GM21825 (cell line): ENCODE measurements around the gene WDR74.
"Not testable (repeated sequence)": the region's sequence is repeated elsewhere in the genome, so short reads cannot be mapped to it uniquely, and the experiment has no call there.

Experiments
- ATAC-seq: cut with Tn5 transposase; IDR thresholded peaks from one replicate; pipeline ENCODE4 v1.9.1; 2021; ENCODE audit warnings: mild to moderate bottlenecking, moderate library complexity; ENCODE audit not compliant: unreplicated experiment

WDR74 gene

DNA sequence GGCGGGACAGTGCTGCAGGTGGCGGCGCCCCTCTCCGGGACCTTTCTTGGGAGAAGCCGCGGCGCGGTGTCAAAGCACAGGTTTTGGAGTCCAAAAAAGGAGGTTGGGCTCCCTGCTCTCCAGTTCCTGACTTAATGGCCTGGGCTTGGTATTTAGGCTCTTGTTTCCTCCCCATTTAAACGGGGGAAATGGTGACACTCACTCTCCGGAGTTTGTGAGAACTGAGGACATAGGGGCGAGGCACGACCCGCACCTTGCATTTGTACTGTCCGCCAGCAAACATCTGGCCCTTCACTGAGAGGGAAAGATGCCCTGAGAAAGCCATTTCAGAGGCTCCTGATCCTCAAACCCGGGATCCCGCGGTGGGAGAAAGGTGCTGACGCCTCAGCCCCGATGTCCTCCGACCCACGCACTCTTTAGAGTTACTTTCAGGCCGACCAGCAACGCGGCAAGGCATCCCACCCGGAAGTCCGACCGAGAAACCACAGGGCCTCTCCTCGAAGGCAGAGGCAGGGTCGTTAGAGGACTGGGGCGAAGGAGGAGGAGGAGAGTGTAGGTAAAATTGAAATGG lies 2.9 kb upstream of the WDR74 start:
- no peak for ATAC-seq

DNA sequence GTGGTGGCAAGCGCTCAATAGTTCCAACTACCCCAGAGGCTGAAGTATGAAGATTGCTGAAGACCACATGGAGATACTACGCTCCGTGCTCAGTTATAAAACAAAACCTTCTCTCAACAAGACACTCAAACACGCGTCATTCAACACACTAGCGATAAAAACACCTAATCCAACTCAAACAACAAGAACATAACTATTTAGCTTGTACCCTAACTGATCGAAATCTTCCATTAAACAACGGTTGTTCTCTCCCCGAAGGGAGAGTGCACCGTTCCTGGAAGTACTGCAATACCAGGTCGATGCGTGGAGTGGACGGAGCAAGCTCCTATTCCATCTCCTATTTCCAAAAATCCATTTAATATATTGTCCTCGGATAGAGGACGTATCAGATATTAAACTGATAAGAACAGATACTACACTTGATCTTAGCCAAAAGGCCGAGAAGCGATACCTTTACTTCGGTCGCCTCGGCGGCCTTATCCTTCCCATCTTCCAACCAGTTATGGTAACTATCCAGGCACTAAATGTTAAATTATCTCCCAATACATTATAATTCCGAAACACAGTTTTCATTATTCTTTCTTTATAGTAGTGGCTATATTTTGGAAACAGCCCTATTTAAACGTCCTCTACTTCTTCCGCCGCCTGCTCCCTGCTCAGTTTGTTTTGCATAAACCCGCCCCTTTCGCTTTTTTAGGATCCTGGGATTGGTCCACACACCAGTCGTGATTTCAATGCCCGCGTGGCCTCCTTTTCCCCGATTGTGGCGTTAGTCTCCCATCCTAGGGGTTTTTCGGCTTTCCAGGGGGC lies 2.2 kb upstream of the WDR74 start:
- ATAC-seq, result peak; percentile 40

DNA sequence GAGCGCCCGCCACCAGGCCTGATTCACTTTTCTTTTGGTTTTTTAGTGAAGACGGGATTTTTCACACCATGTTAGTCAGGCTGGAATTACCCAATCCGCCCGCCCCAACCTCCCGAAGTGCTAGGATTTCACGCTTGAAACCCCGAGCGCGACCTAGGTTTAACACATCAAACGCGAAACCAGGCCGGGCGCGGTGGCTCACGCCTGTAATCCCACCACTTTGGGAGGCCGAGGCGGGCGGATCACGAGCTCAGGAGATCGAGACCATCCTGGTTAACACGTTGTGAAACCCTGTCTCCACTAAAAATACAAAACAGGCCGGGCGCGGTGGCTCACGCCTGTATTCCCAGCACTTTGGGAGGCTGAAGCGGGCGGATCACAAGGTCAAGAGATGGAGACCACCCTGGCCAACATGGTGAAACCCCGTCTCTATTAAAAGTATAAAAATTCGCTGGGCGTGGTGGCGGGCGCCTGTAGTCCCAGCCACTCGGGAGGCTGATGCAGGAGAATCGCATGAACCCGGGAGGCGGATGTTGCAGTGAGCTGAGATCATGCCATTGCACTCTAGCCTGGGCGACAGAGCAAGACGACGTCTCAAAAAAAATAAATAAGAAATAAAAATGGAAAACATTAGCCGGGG lies 1.5 kb upstream of the WDR74 start:
- ATAC-seq, result not testable (repeated sequence)

DNA sequence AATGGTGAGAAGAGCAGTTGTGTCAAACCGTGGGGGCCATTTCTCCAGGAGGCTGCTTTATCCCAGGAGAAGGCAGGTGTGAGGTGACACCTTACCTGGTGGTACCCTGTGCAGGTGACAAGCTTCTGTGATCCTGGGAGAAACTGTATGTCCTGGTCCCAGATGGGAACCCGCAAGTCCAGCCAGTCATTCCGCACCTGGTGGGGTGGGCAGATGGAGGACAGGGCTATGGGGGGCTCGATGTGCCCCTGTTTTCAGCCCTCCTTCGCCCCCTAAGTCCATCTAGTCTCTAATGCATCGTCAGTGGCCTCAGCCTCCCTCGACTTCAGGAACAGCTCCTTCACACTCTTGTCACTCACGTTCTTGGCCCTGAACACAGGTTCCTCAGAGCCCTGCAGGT lies 4.1 kb downstream of the WDR74 start:
- no peak for ATAC-seq

DNA sequence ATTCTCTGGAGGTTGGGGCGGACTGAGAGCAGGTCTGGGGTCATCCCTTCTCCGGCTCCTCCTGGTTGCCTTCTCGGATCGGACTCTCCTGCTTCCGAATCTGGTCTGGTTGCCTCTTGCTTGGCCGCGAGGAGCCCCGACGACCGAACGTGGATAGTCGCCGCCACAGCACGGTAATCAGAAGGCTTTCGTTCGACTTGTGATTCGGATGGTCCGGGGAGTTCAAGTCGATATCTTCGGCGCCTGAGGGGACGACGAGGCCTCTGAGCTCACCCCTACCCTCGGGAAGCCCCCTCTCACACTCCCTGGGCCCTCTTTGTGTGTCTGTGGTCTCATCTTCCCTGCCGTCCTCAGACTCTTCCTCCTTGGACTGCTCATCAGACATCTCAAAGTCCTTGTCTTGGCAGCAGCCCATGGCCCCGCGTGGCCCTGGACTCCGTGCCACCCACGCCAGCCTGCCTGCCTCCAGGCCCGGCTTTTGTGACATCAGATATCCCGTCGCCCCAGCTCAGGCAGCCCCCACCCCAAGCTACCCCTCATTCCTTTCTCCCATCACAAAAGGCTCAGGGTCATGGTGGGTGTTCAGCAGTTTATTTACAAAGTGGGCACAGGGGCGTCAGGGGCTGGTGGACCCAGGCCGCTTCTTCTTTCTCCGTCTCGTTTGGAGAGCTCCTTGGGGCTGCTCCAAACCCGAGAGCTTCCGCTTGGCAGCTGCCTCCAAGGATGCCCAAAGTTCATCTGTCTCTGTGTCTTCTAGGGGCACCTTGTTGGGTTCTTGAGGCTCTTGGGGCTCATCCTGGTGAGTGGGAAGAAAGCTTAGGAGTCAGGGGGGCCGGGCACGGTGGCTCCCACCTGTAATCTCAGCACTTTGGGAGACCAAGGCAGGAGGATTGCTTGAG lies 6.8 kb downstream of the WDR74 start, which contains the start of gene TEX54:
Gene TEX54, minus strand, starts transcription at position 506 of the 899 bp plus-strand sequence.
- peak; percentile 7 for ATAC-seq

DNA sequence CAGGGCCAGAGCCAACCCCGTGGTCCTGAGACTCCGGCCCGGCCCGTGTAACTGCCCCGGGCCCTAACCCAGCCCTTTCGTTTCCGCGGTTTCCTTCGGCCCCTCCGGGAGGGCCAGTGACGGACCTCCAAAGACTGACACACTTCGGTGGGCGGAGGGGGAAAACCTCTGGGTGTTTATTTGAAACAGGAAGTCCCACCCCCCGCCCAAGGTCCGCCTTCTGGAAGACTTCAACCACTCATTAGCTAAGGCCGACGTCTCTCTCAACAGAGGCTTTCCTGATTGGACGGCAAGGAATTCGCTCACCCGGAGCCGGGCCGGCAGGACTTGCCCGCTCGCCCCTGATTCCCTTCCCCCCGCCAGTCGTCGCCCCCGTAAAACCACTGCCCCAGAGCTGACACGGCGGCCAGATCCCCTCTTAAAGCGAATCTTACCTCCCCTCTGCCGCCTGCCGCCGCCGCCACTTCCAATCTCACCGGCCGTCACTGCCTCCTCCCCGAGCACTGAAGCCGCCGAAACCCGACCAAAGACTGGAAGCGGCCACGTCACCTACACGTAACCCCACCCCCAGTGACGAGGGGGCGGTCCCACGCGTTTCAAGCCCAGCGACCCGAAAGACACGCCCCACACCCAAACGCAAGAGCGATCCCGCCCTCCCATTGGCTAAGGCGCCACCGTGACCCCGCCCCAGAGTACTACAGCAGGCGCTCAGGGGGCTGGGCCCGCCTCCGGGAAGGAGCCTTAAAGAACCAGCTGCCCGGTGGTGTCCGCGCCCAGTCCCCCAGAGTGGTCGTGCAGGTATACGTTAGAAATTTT lies 7.7 kb downstream of the WDR74 start, which contains the start of gene STX5:
Gene STX5, minus strand, starts transcription at position 532 of the 816 bp plus-strand sequence. CDS start 808 bp downstream, outside the sequence.
- ATAC-seq, result peak; percentile 78

DNA sequence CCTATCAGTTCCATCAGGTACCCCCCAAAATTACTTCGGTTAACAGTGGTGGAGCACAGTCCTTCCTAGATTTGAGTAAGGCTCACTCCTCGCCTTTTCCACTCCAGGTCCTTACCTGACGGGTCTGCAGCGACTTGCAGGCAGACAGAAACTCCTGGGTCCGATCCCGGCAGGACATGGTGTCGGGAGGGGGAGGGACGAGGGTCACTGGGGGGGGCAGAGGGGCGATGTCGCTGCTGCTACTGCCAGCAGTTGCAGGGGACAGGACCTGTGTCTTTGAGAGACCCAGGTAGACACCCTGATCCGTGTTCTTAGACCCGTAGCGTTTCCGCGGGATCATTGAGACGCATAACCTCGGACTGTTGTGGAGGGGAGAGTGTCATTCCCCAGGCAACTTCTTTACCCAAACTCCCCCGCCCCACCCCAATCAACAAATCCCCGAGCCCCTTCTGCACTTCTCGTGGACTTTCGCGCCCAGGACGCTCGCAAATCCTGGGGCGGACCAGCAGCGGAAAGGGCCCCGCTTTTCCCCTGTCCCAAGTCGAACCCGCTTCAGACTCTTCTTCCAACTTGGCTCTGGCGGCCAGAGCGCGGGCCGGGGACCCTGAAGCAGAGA lies 8.4 kb downstream of the WDR74 start:
- ATAC-seq, result no peak

DNA sequence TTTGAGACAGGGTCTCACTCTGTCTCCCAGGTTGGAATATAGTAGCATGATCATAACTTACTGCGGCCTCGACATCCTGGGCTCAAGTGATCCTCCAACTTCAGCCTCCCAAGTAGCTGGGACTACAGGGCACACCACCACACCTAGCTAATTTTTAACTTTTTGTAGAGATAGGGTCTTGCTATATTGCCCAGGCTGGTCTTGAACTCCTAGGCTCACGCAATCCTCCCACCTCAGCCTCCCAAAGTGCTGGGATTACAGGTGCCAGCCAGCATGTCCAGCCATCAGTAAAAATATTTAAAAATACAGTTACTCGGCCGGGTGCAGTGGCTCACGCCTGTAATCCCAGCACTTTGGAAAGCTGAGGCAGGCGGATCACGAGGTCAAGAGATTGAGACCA lies 11.3 kb downstream of the WDR74 start:
- ATAC-seq, result not testable (repeated sequence)

DNA sequence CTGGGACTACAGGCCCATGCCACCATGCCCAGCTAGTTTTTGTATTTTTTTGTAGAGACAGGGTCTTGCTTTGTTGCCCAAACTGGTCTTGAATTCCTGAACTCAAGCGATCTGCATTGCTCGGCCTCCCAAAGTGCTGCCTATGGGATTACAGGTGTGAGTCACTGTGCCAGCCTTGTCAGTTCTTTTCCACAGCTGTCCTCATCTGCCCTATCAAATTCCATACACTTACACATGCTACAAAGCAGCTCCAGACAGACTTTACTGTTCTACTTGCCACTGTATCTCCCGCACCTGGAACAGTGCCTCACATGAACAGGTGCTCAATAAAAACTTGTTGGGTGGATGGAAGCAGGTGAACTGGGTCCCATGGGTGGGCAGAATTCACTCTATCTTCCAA lies 15.7 kb downstream of the WDR74 start:
- no peak for ATAC-seq

DNA sequence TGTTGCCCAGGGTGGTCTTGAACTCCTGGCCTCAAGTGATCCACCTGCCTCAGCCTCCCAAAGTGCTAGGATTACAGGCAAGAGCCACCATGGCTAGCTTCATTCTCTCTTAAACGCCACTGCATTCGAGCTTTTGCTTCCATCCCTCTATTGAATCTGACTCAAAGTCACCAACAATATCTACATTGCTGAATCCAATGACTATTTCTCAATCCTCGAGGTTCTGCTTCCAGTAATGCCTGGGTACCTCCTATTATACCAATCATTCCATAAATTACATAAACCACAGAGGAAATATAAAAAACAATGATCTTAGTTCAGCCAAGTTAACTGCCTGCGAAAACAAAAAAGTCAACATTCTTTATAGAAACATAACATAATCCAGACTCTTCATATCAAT lies 22.3 kb downstream of the WDR74 start:
- ATAC-seq, result no peak

DNA sequence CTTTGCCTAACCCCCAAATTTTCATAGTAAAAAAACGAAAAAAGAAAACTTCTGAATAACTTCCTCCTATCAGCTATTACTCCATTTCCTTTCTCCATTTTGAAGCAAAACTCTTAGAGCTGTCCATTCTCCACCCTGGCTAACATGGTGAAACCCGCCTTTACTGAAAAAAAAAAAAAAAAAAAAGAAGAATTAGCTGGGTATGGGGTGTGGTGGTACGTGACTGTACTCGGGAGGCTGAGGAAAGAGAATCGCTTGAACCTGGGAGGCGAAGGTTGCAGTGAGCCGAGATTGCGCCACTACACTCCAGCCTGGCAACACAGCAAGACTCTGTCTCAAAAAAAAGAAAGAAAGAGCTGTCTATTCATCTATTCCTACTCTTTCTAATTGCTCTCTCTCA lies 22.8 kb downstream of the WDR74 start:
- no peak for ATAC-seq

DNA sequence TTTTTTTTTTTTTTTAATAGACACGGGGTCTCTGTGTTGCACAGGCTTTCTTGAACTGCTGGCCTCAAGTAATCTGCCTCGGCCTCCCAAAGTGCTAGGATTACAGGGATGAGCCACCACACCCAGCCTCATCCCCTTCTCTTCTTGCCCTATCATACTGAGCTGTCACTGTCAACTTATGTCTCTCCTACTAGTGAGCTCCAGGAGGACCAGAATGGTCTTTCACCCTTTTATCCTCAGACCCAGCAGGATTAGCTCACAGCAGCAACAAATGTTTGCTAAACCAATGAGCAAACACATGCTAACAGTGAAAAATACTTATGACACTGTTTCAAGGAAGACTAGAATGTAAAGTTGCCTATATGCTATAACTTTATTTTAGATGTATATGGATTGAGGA lies 27.7 kb downstream of the WDR74 start:
- ATAC-seq, result no peak

DNA sequence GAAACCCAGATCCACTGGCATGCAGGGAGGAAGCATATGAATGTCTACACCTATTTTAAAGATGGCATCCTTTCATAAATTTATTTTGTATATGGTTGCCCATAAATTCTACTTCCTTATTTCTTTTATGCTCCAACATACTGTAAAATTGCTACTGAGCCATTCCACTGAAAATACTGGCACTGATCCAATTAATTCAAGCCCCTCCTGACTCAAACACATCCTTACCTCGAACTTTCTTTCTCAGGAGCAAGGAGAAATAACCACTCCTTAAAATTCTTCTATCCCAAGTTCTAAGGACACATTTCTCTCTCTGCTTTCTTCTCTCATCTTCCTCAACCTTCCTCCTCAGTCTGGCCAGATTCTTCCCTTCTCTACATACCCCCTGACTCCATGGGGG lies 28.6 kb downstream of the WDR74 start:
- ATAC-seq, result no peak

DNA sequence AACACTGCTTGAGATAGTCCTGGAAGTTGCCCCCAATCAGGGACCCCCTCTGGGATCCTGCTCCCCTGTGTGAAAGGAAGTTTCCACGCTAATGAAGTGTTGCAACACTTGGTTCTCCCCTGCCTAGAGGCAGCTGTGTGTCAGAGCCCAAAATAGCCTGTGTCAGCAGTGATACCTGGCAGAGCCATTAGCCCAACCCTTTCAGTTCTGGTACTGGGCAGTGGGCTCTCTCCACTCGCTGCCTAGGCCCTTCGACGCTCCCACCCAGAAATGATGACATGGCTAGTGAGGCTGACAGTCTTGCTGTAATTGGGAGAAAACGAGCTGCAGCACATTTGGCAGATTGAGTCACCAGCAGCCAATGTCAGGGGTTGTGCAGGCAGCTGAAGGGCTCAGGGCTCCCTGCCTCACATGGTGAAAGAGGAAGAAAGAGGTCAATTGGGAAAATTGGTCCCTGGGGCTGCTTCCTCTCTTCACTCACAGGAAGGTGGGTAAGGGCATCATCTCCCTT lies 32.7 kb downstream of the WDR74 start:
- ATAC-seq, result no peak

DNA sequence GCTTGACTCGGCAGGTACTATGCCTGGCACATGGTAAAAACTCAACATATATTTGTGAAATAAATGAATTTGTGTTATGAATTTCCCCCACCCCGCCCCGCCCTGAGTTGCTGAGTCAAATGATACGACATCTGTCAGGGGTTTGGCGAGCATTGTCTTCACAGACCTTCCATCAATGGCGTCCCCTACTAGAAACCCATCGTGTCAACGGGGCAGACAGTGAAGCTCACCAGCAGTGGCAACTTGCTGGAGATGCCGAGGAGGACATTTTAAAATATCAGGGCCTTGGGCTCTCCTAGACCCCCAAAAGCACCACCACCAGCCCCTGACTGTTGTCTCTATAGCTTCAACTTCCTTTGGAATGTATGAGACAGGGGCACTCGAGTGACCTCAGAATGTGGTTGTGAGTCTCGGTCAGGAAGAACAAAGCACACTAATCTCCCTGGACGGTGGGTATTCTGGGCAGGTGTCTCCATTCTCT lies 33.4 kb downstream of the WDR74 start:
- no peak for ATAC-seq

DNA sequence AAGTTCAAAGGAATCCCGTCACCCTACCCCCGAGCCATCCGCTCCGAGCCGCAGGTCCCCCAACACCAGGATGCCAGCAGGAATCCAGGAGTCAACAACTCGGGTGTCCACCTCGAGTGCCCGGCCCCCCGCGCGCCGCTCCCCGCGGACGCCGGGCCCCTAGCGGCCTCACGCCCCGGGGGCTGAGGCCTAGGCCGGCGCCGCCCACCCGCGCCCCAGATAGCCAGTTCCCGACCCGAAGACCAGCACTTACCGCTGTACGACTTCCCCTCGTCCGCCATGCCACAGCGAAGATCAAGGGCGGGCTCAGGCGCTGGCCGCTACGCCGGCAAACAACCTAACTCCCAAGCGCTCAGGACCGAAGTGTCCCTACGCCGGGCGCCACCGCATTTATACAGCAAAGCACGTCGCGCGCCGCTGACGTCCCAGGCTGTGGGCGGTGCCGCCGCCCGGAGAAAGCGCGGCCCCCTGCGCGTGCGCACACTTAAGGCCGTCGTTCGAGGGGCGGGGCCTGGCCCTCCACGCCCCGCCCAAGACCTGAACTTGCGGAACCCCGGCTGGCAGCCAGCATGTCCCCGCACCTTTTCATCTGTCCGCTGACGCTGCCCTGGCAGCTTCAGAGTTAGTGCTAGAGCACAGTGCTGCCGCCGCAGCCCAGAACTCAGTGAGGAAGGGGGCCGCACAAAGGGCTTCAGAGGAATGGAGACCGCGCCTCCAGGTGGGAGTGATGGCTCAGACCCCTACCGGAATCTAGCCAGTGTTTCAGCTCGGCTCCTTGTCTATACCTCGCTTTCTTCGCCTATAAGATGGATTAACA lies 34.1 kb downstream of the WDR74 start, which contains the start of gene NXF1:
Gene NXF1, minus strand, starts transcription at position 365 of the 817 bp plus-strand sequence. Its CDS starts 84 bp downstream, at position 281.
- ATAC-seq, result peak; percentile 83

DNA sequence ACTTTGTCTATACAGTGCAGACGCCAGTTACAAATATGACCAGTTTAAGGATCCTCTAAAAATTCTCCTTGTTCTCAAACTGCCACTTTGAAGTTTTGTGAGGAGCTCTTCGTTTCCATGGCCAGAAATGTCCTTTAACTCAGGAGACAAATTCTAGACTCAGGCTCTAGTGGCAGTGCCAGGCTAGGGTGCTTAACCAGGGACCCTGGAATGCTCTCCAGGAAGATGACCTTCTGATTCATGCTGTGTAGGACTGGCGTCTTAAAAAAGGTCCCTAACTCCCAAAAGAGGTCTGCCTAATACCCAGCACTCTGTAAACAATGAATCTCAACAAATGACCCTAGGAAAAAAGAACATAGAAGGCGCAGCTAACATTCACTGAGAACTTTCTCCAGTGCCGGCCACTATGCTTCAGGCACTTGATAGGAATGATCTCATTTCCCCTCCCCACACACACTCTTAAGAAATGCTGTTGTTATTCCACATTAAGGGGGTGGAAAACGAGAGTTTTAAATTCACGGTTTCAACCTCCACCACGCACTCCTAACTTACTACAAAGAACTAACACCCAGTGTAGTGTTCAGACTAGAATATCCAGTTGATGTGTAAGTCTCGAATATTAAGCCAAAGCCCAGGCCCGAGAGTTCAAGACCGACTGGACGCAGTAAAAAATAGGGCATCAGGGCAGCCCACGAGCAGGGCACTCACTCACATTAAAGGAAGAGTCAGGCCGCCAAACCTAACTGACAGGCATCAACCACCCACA lies 34.9 kb downstream of the WDR74 start:
- peak; percentile 5 for ATAC-seq

DNA sequence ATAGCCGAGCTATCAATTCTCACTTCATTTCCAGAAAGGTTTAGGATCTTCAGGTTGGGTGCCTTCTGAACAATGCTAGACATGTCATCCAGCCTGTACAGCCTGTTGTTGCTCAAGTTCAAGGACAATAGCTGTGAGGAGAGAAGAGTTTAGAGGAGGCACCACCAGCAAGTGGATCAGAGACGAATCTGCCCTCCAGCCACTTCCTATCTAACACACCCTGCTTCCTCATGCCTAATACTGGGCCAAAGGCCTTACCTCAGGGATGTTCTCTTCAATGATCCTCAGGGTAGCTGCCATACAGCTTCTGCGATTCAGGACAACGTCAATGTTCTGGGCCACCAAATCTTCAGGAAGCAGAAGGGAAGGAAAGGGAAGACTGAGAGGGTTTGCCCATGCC lies 38.3 kb downstream of the WDR74 start:
- no peak for ATAC-seq
